ENCODE data around the gene NCK2.

NCK2 gene

DNA sequence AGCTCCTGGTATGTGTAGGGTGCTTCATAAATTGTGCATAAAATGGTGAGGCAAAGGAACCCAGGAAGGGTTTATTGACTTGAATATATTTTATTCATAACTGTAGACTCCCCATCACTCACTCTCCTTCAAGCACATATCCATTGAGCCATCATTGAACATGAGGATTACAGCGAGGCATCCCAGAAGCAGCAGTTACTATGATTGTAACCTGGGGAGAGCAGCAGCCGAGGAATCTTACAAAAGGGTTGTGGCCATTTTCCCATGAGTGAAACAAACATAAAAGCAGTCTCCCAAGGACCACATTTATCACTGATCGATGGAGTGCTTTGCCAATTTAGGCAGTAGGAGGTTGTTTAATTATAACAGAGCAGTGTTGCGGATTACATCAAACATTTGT lies 183.4 kb downstream of the NCK2 start:
- DNase-seq (ENCODE audit: low read depth) = no peak

DNA sequence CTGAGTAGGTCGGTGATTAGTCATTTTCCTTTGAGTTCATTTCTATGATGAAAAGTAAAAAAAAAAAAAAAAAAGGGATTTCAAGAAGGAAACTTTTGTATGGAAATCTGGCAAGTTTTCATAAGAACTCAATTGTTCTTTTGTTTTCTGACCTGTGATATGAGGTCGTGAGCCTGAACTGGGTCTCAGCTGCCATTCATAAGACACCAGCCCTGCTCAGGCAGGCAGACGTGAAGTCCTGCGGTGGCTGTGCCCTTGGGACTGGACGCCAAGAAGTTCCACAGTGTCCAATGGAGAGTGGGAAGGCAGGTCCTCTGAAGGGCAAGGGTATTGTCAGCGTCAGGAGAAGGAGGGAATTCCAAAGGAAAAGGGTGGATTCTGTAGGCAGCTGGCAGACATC lies 183.9 kb downstream of the NCK2 start:
- no peak for DNase-seq (ENCODE audit: low read depth)

DNA sequence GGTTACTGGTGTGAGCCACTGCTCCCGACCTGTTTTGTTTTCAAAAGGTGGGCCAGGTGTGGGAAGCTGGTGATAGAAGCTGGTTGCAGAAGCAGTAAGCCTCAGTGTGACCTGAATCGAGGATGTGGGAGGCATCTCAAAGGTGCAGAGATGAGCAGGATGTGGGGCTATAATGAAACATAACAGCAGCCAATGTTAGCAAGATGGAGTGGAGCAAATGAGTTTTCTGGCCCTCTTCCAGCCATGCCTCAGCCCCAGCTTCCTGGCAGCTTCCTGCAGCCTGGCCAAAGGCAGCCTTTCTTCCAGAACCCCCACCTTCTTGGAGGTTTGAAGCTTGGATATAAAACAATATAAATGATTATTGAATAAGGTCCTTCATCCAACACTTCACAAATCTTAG lies 184.8 kb downstream of the NCK2 start:
- DNase-seq (ENCODE audit: low read depth) = no peak

DNA sequence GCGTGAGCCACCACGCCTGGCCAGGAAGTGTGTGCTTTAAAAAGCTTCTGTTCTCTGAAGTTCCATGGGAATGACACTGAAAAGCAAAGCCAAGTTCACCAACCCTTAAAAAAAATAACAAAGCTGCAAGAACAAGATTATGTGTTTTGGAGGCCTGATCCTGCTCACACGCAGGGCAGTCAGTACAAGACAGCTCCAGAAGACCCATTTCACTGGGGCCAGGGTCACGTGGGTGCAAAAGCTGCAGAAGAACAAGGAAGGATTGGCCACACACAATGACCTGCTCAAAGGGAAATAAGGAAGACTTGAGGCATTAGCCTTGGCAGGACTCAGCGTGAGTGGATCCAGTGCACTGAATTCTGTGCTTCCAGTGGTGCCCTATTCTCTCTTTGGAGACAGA lies 187.9 kb downstream of the NCK2 start:
- DNase-seq (ENCODE audit: low read depth) = no peak

DNA sequence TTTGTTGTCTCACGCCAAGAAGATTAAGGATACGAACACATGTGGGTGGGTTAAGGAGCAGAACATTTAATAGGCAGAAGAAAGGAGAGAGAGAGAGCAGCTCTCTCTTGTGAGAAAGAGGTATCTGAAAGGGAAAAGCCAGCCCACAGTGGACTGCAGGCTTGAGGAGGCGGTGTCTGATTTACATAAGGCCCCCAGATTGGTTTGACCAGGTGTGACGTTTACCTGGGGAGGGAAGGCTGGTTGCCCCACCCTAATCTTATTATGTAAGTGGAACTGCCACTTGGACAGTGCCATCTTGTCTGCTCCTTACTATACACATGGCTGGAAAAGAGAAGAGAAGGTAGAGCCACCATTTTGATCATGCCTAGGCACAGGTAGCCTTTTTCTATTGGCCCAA lies 189.2 kb downstream of the NCK2 start:
- DNase-seq (ENCODE audit: low read depth) = no peak

DNA sequence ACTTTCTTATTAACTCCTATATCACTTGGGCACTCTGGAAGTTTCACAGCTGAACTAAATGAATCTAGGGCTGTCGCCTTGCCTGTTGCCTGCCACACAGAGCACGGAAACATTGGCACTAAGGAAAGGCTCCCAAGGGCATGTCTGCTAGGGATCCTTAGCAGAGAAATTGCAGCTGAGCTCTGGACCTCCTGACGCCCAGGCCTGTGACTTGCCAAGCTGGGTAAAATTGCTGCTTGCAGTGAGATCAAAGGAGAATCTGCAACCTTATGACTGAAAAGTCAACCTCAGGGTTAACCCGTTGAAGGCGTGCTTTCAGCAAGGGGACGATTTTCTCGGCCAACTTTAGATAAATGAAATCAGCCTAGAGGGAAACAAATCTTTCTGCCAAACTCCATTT lies 189.8 kb downstream of the NCK2 start:
- DNase-seq (ENCODE audit: low read depth) = no peak

DNA sequence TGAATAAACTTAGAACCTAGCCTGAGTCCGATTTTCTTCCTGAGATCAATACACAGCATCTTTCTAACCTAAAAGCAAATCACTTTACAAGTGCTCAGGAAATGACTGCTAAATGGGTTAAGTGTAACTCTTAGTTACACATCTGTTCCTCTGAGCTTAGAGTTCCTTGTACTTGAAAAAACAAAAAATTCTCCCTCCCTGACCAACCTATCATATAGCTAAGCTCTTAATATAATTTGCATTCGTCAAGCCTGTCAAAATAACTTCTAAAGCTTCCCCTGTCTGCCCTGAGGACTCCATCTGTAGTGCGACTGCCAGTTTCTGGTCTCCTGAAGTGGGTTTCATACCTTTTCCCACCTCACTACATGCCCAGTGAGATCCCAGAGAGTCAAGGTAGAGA lies 190.4 kb downstream of the NCK2 start:
- no peak for DNase-seq (ENCODE audit: low read depth)

DNA sequence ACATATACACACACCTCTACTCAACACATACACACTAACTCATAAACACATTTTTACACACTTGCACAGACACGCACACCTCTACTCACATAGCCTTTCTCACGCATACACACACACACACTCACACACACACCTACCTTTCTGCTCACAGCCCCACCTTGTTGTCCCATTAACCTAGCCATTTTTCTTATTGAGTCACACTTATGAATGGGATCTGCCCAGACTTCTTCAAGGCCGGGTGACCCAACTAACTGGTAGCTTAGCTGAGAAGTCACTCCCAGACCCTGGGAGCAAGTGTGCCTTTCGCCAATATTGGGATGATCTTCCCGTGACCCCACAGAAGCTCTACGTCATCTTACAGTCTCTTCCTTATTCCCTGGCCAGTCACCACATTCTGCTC lies 192.2 kb downstream of the NCK2 start:
- DNase-seq (ENCODE audit: low read depth) = no peak

DNA sequence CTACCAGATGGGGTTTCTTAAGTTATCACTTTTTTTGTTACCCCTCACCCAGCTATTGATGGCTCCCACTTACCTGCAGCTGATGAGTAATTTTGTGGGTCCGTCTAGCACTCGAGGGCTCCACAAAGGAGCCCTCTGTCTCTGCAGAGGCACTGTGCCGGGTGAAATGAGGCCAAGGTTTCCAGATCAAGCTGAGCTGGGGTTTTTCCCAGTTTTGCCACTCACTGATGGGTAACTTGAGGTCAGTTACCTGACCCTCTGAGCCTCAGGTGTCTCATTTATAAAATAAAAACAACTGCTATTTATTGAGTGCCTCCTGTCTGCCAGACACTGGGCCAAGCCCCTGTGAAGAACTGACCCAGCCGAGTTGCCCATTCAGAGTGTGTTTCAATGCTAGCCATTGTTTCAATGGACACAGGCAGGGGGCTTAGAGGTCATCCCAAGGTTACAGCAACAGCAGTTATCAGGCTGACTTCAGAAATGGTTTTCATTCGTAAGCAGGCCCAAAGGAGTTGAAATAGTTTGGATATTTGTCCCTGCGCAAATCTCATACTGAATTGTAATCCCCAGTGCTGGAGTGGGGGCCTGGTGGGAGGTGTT lies 192.9 kb downstream of the NCK2 start:
- DNase-seq (ENCODE audit: low read depth) = no peak
